ENCODE results near the gene PSMD13.

GRCh38 chr11:256952-257737, 20.4 kb downstream of the PSMD13 start:
- no peak for TF ChIP-seq TARDBP (IDR thresholded peaks at IDR 0.05)
- TF ChIP-seq SP1 (IDR thresholded peaks at IDR 0.05) = no peak
- TF ChIP-seq NFRKB (IDR thresholded peaks at IDR 0.05) = no peak
- TF ChIP-seq FOXM1 (IDR thresholded peaks at IDR 0.05; ENCODE audit: borderline replicate concordance) = no peak
- TF ChIP-seq ARNT (IDR thresholded peaks at IDR 0.05) = no peak
- no peak for TF ChIP-seq BHLHE40 (IDR thresholded peaks at IDR 0.05; ENCODE audit: borderline replicate concordance)
- TF ChIP-seq L3MBTL2 (conservative IDR thresholded peaks at IDR 0.05) = no peak
- TF ChIP-seq ZNF384 (IDR thresholded peaks at IDR 0.05) = no peak

Data from HEK293T (cell line).